Sciatic nerve (tissue), 2 donors: ENCODE measurements around the gene SERBP1. TPM values are rescaled to one million over a fixed set of nuclear protein-coding genes. Genes with fewer than 3 reads are reported as not detected.
"Not testable (repeated sequence)": the region's sequence is repeated elsewhere in the genome, so short reads cannot be mapped to it uniquely, and the experiment has no call there.

ENCODE experiments used
- ATAC-seq: fragments of 200-7000 bp; cut with Tn5 transposase; one replicate; pipeline ENCODE4 v1.9.1; 2020; ENCODE audit warnings: mild to moderate bottlenecking, moderate library complexity
- DNase-seq: peaks from one replicate; pipeline ENCODE4 v3.0.0-alpha.2; 2020; ENCODE audit warnings: low spot score
- intact Hi-C: fragments of 100-400 bp; cut with DNase I; formaldehyde crosslinking; loops from one replicate; pipeline ENCODE4 v1.14.2; 2022
- total RNA-seq: library from RNA; stranded (reverse); fragmentation: NEBNext Ultra II Directional; extraction: Animal tissue kit (Norgen Biotek cat#: 25700); gene quantifications from one replicate; pipeline ENCODE4 v1.2.1, GENCODE V29; 2021
- donor health status: DM: no; HTN: no; CAD: no.
- donor health status: DM: no; HTN: no; CAD: no.

The SERBP1 gene
- total RNA-seq, 1 donor from 2014 or later = 152 TPM

DNA sequence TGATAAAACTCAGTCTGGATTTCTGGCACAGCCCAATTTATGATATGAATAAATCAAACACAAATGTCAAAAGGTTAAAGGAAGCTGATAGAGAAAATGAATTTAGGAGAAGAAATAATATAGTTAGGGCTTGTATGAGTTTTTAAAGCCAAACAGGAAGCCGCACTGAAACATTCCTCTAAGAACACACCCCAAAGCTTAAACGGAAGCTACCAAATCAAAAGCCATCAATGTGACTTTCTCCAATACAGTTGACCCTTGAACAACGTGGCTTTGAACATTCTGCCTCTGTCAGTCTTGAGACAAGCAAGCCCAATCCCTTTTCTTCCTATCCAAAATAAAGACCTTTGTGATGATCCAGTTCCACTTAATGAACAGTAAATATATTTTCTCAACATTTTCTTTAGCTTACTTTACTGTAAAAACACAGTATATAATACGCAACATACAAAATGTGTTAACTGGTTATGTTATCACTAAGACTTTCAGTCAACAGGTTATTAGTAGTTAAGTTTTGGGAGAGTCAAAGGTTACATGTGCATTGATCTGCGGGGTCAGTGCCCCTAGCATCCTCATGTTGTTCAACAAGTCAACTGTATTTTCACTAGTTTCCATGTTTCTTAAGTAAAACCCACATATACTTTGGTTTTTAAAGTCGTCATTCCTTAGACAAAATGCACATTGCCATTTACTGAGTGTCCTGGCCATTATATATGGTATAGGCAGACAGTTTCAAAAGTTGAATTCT, 11.2 kb downstream of the SERBP1 start:
- intact Hi-C loops = loop anchor here (1.0 kb wide), 1 partner anchor 16 kb away; no protein-coding TSS in a partner anchor
- ATAC-seq (no peak), DNase-seq (no peak)

- DNase-seq, ATAC-seq, intact Hi-C loops: not testable (repeated sequence)
These were observed 12.5 kb downstream of the SERBP1 start for GRCh38 chr1:67417733-67418132.

DNA sequence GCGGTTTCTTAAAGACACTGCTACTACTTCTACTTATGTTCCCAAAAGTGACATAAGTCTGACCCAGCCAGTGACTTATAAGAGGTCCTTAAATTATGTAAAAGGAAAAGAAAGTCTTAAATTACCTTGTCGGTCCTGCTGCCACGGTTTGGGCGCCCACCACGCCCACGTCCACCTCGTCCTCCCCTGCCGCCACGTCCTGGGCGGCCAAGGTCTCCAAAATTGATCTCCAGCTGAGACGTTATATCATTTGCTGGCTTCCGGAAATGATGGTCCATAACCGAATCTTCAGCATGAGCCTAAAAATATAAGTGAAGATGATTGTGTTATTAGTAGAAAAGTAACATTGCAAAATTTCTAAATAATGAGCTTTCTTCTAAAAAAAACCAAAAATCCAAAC, 15.2 kb downstream of the SERBP1 start:
- intact Hi-C loops = no loop called here
- ATAC-seq = no peak
- no peak for DNase-seq

GRCh38 chr1:67414574-67414973, 15.6 kb downstream of the SERBP1 start:
- no peak for DNase-seq
- no peak for ATAC-seq
- intact Hi-C loops = no loop called here

DNA sequence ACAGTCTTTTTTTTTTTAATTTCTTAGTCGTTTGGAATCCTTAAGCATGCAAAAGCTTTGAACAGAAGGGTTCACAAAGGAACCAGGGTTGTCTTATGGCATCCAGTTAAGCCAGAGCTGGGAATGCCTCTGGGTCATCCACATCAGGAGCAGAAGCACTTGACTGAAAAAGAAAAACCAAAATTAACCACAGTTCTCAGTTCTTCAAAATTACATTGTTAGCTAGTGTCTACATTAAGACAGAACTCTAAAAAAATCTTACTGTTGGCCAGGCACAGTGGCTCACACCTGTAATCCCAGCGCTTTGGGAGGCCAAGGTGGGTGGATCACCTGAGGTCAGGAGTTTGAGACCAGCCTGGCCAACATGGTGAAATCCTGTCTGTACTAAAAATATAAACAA, 17.1 kb downstream of the SERBP1 start:
- ATAC-seq, intact Hi-C loops, DNase-seq: not testable (repeated sequence)

GRCh38 chr1:67408148-67408547, 22.1 kb downstream of the SERBP1 start:
- intact Hi-C loops = no loop called here
- DNase-seq (no peak), ATAC-seq (no peak)

DNA sequence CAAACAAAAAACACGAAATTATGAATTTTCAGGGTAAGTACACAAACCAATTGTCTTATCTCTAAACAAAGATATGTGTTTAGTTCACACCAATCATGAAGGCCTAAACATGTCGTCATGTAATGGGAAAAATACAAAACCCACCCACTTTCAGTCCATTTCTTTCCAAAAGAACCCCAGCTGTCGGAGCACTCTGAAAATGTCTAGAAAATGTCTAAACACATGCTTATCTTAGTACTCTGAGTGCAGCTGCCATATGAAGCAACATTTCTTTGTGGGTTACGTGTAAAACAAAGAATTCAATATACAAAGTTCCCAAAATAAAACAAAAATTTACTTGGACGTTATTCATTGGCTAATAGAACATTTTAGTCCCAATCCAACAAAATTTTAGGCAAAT, 22.7 kb downstream of the SERBP1 start:
- intact Hi-C loops = no loop called here
- ATAC-seq (no peak), DNase-seq (no peak)

DNA sequence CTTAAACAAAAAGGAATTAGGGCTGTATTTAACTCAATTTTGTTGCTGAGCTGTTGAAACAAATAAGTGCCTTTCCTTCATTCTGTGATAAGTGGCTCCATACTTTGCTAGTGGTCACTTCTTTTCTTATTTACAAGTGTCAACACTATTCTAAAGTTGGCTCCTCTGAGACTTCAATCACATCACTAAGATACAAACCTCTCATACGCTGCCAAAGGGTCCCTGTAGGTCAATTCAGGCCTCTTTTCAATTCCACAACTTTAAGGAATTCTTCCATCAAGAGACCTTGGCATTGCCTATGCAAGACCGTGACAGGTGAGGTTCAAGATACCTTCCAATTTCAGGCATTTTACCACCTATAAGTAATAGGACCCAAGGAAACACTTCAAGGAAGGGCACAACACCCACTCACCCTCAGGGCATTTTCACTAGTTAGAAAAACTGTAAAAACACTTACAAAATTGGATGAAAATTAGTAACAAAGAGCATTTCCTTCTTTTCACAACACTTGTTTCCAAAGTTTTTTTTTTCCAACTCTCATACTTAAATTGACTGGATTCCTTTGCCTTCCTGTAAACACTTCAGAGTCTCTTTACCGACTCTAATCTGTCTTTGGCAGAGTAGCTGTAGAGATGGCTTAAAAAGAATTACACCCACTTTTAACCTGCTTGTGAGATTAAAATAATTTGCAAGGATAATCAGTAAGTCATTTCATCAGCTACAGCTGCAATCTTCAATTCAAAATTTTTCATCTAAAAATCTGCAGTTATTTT, 24.5 kb downstream of the SERBP1 start:
- ATAC-seq (no peak), DNase-seq (no peak)
- intact Hi-C loops = no loop called here

GRCh38 chr1:67404212-67404620, 26.0 kb downstream of the SERBP1 start:
- ATAC-seq (no peak), DNase-seq (no peak)
- intact Hi-C loops = no loop called here

DNA sequence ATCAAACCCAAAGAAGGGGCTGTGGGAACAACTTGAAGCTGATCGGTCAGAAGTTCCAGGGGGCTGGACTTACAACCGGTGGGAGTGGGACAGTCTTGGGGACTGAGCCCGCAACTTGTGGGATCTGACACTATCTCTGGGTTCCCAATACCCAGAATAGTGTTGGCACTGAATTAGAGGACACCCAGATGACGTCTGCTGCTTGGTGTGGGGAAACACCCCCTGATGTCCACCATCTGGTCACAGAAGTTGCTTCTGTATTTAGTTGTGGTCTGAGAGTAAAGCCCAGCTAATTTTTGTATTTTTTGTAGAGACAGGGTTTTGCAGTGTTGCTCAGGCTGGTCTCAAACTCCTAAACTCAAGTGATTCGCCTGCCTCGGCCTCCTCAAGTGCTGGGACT, 28.8 kb downstream of the SERBP1 start:
- intact Hi-C loops = no loop called here
- ATAC-seq = no peak
- DNase-seq = no peak

DNA sequence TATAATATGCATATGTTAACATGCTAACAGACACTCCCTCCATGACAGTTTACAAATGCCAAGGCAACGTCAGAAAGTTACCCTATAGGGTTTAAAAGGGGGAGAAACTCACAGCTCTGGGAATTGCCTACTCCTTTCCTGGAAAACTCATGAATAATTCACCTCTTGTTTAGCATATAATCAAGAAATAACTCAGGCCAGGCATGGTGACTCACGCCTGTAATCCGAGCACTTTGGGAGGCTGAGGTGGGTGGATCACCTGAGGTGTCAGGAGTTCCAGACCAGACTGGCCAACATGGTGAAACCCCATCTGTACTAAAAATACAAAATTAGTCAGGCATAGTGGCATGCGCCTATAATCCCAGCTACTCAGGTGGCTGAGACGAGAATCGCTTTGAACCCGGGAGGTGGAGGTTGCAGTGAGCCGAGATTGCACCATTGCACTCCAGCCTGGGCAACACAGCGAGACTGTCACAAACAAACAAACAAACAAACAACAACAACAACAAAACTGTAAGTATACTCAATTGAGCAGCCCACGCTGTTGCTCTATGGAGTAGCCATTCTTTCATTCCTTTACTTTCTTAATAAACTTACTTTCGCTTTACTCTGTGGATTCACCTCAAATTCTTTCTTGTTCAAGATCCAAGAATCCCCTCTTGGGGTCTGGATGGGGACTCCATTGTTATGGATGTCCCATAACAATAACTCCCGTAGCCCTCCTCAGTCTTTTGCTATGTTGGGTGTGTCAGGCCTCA, 30.0 kb downstream of the SERBP1 start:
- ATAC-seq, intact Hi-C loops, DNase-seq: not testable (repeated sequence)

DNA sequence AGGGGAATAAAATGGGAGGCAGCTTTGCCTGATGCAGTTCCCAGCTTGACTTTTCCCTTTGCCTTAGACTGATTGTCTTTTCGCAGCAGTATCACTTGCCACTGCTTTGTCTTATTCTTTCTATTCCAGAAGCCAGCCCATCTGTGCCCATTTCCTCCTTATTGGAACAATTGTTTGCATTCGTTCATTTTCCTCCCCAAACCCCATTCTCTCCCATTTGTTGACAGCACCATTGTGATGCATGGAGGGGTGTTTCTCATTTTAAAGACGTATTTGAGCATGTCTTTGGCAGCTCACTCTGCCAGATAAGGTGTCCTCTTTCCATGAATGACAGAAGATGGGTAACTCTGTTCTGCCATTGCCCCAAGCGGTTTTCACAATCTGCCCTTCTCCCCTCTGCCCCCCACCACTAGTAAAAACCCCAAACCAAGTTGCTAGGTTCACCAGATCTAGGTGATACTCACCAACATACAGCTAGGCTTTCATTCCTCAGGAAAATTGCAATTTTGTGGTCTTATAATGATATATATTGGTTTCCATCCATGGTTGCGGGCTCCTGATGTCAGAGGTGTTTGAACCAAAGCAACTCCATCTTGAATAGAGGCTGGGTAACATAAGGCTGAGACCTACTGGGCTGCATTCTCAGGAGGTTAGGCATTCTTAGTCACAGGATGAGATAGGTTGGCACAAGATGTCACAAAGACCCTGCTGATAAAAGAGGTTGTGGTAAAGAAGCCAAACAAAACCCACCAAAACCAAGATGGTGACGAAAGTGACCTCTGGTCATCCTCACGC, 30.8 kb downstream of the SERBP1 start:
- no peak for DNase-seq
- intact Hi-C loops = no loop called here
- ATAC-seq = no peak

GRCh38 chr1:67394548-67394947, 35.7 kb downstream of the SERBP1 start:
- no peak for DNase-seq
- intact Hi-C loops = no loop called here
- no peak for ATAC-seq

DNA sequence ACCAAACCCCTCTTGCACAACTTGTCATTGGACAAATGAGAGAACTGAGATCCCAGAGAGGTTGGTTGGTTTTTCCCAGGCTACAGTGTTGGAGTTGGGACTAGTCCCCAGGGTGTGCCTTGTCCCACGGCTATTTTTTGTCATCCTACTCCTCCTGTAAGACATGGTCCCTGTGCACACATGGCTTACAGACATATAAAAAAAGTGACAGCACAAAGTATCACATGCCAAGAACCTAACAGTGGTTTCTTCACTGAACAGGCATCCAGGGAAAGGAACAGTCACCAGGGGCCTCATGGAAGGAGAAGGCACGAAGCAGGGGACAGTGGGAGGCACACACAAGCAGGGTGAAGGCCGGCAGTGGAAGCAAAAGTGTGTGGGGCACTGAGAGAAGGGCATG, 36.5 kb downstream of the SERBP1 start:
- intact Hi-C loops = no loop called here
- peak; percentile 17 for ATAC-seq

GRCh38 chr1:67393240-67393639, 37.0 kb downstream of the SERBP1 start:
- intact Hi-C loops = no loop called here
- ATAC-seq = peak; percentile 39
- DNase-seq = no peak

More for the DNA sequence above, 36.5 kb downstream of the SERBP1 start:
- no peak for DNase-seq

- DNase-seq (no peak), ATAC-seq (no peak)
- intact Hi-C loops = no loop called here
These were observed 39.9 kb downstream of the SERBP1 start for GRCh38 chr1:67390041-67390887.

- ATAC-seq (no peak), DNase-seq (no peak)
- intact Hi-C loops = no loop called here
These were observed 46.1 kb downstream of the SERBP1 start for GRCh38 chr1:67383999-67384638.

DNA sequence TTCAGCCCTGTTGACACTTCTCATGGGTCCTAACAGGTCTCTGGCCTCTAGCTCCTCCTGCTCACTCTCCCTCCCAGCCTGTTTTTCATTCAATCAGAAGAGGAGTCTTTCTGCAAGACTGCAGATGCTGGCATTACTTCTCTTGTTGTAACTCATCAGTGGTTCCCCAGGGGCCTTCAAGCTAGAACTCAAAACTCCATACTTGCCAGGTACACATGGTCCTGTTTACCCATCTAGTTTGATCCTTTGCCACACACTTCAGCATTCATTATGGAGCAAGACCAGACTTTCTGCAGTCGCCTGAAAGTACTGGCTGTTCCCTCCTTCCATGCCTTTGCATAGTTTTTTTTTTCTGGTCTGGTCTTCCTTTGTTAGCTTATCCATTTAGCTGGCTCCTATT, 47.9 kb downstream of the SERBP1 start:
- intact Hi-C loops = no loop called here
- ATAC-seq (peak; percentile 97), DNase-seq (no peak)
